H1 (cell line): ENCODE data around the gene CCL25.

Source experiments
- CTCF ChIP-seq, 3 experiments: IDR thresholded peaks; 1 replicate in 2 of 3; 2 replicates in 1 of 3; pipeline versions ENCODE4 v1.5.1 to v1.6.1; 2011; ENCODE audit warnings: low read length in 3 of 3, mild to moderate bottlenecking in 3 of 3, inconsistent platforms in 2 of 3, low read depth in 1 of 3, moderate library complexity in 1 of 3; ENCODE audit not compliant: insufficient read depth in 1 of 3; ENCODE audit errors: control extremely low read depth in 1 of 3
- RBBP5 ChIP-seq: IDR thresholded peaks from 2 replicates; pipeline ENCODE4 v1.7.1; 2012; ENCODE audit warnings: low read depth, mild to moderate bottlenecking, inconsistent platforms, low read length, moderate library complexity, borderline replicate concordance

GRCh38 chr19:8081569-8082550, 29.3 kb downstream of the CCL25 start:
- no peak for TF ChIP-seq CTCF (IDR thresholded peaks at IDR 0.05; ENCODE audit: control extremely low read depth in 1 of 3, insufficient read depth in 1 of 3, low read depth in 1 of 3, low read length in 3 of 3)
- no peak for TF ChIP-seq RBBP5
